Upper lobe of right lung (tissue), 1 donor: ENCODE results near the gene TMEM80. TPM values are rescaled to one million over a fixed set of nuclear protein-coding genes. Genes with fewer than 3 reads are reported as not detected.
"Not testable (repeated sequence)": the region's sequence is repeated elsewhere in the genome, so short reads cannot be mapped to it uniquely, and the experiment has no call there.

Experiments used
- ATAC-seq: fragments of 200-7000 bp; cut with Tn5 transposase; one replicate; pipeline ENCODE4 v1.9.1; 2020; ENCODE audit warnings: mild to moderate bottlenecking, moderate library complexity
- DNase-seq: peaks from one replicate; pipeline ENCODE4 v3.0.0-alpha.2; 2020
- H3K27ac ChIP-seq: fragments of 200-600 bp; one replicate; pipeline ENCODE4 v1.8.0; 2022
- H3K27me3 ChIP-seq: fragments of 200-600 bp; one replicate; pipeline ENCODE4 v1.8.0; 2022; ENCODE audit warnings: mild to moderate bottlenecking
- H3K36me3 ChIP-seq: fragments of 200-600 bp; one replicate; pipeline ENCODE4 v1.8.0; 2022
- H3K4me1 ChIP-seq: fragments of 200-600 bp; one replicate; pipeline ENCODE4 v1.8.0; 2022
- H3K4me3 ChIP-seq: fragments of 200-600 bp; one replicate; pipeline ENCODE4 v1.8.0; 2022; ENCODE audit warnings: mild to moderate bottlenecking
- H3K9me3 ChIP-seq: fragments of 200-600 bp; one replicate; pipeline ENCODE4 v1.8.0; 2022
- intact Hi-C: fragments of 100-400 bp; cut with DNase I; formaldehyde crosslinking; loops from one replicate; pipeline ENCODE4 v1.11.0; 2022
- long read RNA-seq: library from polyadenylated mRNA; unstranded; transcript quantifications from one replicate; pipeline ENCODE4 v2.0.0, GENCODE V29; 2021
- total RNA-seq: library from RNA; stranded (reverse); fragmentation: NEBNext Ultra II Directional; extraction: Animal tissue kit (Norgen Biotek cat#: 25700); gene quantifications from one replicate; pipeline ENCODE4 v1.2.1, GENCODE V29; 2021
- TF ChIP-seq, protein P1 (sequence below): fragments of 200-600 bp; IDR thresholded peaks from one replicate; pipeline ENCODE4 v1.8.0; 2022; ENCODE audit warnings: antibody characterized with exemption
- donor health status: DM: no; HTN: yes; CAD: no; lungs with severe emphysema.

Gene TMEM80
- 33.2 TPM for total RNA-seq
- long read RNA-seq, partial matches to known transcripts: 20 of 32 reads
- long read RNA-seq, other reads (novel, unspliced or antisense): 12 of 32 reads

DNA sequence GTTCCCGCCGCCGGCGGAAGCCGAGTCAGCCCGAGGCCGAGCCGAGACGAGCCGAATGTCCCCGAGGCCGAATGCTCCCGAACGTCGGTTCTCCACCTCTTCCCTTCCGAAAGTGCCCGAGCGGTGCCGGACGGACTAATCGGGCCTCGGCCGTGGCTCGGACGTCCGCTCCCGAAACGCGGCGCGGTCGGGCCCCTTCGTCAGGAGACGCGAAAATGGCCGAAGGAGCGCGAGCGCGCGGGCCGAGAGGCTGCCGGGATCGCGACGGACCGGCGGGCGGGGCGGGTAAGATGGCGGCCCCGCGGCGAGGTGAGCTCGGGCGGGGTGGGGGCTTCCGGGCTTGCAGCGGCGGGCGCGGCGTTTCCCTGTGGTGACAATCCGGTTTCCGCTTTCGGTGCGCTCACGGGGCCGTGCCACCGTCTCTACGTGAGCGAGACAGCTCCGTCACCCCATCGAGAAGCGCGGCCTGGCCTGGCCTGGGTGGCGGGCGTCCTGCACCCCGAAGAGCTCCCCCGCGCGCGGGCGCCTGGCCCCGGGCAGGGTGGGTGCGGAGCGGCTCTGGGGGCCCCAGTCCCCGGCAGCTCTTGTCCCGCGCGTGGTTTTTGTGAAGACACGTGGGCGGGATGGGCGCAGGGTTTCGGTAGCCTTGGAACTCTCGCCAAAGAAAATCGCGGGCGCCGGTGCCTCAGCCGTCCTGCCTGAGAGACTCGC lies at the start of gene TMEM80:
TMEM80 (plus strand) TSS at position 279 of the 711 bp plus-strand sequence; CDS start at position 291, 12 bp downstream.
- Histone ChIP-seq H3K9me3 (no peaks in the 10 kb centered on the region), H3K27me3 (no peaks in the 10 kb centered on the region), H3K4me1 (peaks cover 32% of the 10 kb centered on the region), H3K27ac (peak within 1 kb of the TSS; percentile 99), H3K4me3 (peak within 1 kb of the TSS; percentile 71), H3K36me3 (peaks cover 17% of the 10 kb centered on the region)
- TF ChIP-seq, protein P1, sequence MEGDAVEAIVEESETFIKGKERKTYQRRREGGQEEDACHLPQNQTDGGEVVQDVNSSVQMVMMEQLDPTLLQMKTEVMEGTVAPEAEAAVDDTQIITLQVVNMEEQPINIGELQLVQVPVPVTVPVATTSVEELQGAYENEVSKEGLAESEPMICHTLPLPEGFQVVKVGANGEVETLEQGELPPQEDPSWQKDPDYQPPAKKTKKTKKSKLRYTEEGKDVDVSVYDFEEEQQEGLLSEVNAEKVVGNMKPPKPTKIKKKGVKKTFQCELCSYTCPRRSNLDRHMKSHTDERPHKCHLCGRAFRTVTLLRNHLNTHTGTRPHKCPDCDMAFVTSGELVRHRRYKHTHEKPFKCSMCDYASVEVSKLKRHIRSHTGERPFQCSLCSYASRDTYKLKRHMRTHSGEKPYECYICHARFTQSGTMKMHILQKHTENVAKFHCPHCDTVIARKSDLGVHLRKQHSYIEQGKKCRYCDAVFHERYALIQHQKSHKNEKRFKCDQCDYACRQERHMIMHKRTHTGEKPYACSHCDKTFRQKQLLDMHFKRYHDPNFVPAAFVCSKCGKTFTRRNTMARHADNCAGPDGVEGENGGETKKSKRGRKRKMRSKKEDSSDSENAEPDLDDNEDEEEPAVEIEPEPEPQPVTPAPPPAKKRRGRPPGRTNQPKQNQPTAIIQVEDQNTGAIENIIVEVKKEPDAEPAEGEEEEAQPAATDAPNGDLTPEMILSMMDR: no peak
- ATAC-seq (peak; percentile 89), DNase-seq (peak; percentile 100)
- intact Hi-C loops: no loop called here

DNA sequence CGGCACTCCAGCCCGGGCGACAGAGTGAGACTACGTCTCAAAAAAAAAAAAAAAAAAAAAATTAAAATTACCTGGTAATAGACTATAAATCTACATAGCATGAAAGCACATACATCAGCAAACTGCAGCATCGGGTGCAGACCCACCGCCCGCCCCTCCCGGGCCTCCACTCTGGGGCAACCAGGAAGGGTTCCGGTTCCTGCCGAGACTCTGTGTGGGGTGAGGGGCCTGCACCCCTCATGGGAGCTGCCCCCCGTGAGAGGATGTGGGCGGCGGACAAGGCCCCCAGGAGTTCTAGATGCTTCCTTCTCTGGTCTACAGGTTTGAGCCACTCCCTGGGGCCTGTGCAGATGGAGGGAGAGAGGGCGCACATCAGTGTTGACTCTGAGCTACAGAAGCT lies 49.4 kb upstream of the TMEM80 start:
- H3K27me3 ChIP-seq: no peaks in the 10 kb centered on the region
- H3K27ac ChIP-seq: no peak overlapping the region
- H3K4me3 ChIP-seq: no peak overlapping the region
- TF ChIP-seq, protein P1: no peak
- no peaks in the 10 kb centered on the region for H3K4me1 ChIP-seq
- no peak for DNase-seq
- no peak for ATAC-seq
- H3K9me3 ChIP-seq: no peaks in the 10 kb centered on the region
- intact Hi-C loops: no loop called here
- peaks cover 19% of the 10 kb centered on the region for H3K36me3 ChIP-seq

DNA sequence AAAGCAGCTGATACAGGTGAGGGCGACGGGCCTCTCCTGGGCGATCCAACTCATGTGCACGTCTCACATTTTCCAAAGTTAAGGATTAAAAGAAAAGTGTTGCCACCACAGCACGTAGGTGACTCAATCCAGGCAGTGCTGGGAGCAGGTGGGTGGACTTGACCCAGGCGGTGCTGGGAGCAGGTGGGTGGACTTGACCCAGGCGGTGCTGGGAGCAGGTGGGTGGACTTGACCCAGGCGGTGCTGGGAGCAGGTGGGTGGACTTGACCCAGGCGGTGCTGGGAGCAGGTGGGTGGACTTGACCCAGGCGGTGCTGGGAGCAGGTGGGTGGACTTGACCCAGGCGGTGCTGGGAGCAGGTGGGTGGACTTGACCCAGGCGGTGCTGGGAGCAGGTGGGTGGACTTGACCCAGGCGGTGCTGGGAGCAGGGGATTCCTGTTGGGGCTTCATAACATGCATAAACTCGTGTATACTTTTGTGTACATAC lies 47.9 kb upstream of the TMEM80 start:
- H3K36me3 ChIP-seq: peaks cover 28% of the 10 kb centered on the region
- H3K4me3 ChIP-seq, H3K4me1 ChIP-seq, H3K9me3 ChIP-seq, H3K27ac ChIP-seq, ATAC-seq, intact Hi-C loops, H3K27me3 ChIP-seq, DNase-seq: not testable (repeated sequence)

- Histone ChIP-seq H3K4me1 (peaks cover 3% of the 10 kb centered on the region), H3K36me3 (peaks cover 15% of the 10 kb centered on the region), H3K9me3 (no peaks in the 10 kb centered on the region), H3K27ac (no peak overlapping the region), H3K4me3 (no peak overlapping the region), H3K27me3 (no peaks in the 10 kb centered on the region)
- no peak for ATAC-seq
- intact Hi-C loops: no loop called here
- no peak for DNase-seq
- TF ChIP-seq, protein P1: no peak
Measured at GRCh38 chr11:650482-650881, 45.1 kb upstream of the TMEM80 start.

DNA sequence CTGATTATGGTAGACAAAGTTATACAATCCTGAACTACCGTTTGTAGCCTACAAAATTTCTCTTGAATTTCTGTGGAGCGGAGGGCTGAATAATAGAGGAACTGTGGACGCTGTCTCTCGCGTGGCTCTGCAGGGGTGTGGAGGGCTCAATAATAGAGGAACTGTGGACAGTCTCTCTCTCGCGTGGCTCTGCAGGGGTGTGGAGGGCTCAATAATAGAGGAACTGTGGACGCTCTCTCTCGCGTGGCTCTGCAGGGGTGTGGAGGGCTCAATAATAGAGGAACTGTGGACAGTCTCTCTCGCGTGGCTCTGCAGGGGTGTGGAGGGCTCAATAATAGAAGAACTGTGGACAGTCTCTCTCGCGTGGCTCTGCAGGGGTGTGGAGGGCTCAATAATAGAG lies 42.5 kb upstream of the TMEM80 start:
- H3K4me1 ChIP-seq, H3K27me3 ChIP-seq, H3K9me3 ChIP-seq, H3K4me3 ChIP-seq, DNase-seq, ATAC-seq, H3K27ac ChIP-seq, intact Hi-C loops: not testable (repeated sequence)
- peaks cover 26% of the 10 kb centered on the region for H3K36me3 ChIP-seq

DNA sequence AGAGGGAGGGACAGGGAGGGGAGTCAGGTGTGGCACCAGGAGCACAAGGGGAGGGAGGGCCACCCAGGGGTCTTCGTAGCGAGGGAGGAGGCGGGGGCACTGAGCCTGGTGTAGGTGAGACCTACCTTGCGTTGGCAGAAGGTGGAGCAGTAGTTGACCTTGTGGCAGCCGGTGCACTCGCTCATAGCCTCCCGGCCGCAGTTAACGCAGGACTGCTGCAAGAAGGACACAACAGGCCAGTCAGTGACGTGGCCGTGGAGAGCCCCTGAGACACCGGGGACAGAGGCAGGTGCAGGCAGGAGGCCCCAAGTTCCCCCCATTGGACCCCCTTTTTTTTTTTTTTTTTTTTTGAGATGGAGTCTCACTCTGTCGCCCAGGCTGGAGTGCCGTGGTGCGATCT lies 41.8 kb upstream of the TMEM80 start:
- TF ChIP-seq, protein P1: no peak
- intact Hi-C loops: no loop called here
- Histone ChIP-seq H3K4me3 (no peak overlapping the region), H3K36me3 (peaks cover 33% of the 10 kb centered on the region), H3K9me3 (no peaks in the 10 kb centered on the region), H3K27me3 (no peaks in the 10 kb centered on the region), H3K4me1 (peaks cover 3% of the 10 kb centered on the region), H3K27ac (no peak overlapping the region)
- ATAC-seq: no peak
- no peak for DNase-seq

DNA sequence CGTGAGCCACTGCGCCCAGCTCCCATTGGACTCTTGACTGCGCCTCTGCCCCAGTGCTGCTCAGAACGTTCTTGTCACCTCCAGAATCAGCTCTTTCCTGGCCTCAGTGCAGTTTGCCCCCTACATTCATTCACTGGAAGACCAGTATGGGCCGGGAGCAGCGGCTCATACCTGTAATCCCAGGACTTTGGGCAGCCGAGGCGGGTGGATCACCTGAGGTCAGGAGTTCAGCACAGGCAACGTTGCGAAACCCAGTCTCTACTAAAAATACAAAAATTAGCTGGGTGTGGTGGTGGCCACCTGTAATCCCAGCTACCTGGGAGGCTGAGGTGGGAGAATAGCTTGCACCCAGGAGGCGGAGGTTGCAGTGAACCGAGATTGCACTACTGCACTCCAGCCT lies 41.2 kb upstream of the TMEM80 start:
- H3K27me3 ChIP-seq, DNase-seq, H3K4me1 ChIP-seq, H3K4me3 ChIP-seq, ATAC-seq, H3K27ac ChIP-seq, intact Hi-C loops, H3K9me3 ChIP-seq: not testable (repeated sequence)
- peaks cover 39% of the 10 kb centered on the region for H3K36me3 ChIP-seq
